IPS DF 6.9 (cell line): ENCODE data around the gene TIPIN.
"Not testable (repeated sequence)": the region's sequence is repeated elsewhere in the genome, so short reads cannot be mapped to it uniquely, and the experiment has no call there.

Experiments used
- DNase-seq: peaks from one replicate; pipeline ENCODE4 v3.0.0-alpha.2; 2013; ENCODE audit warnings: low read depth, low spot score
- H3K27ac ChIP-seq: one replicate; pipeline ENCODE4 v1.5.1; 2013; ENCODE audit warnings: low read length, control low read depth
- H3K27me3 ChIP-seq: 2 replicates; pipeline ENCODE4 v1.6.1; 2013; ENCODE audit warnings: mild to moderate bottlenecking, low read length; ENCODE audit not compliant: control insufficient read depth, insufficient read depth
- H3K36me3 ChIP-seq: 2 replicates; pipeline ENCODE4 v1.6.1; 2013; ENCODE audit warnings: low read length; ENCODE audit not compliant: control insufficient read depth, insufficient read depth
- H3K4me1 ChIP-seq: 2 replicates; pipeline ENCODE4 v1.6.1; 2013; ENCODE audit warnings: low read length; ENCODE audit not compliant: control insufficient read depth, insufficient read depth
- H3K4me3 ChIP-seq: 2 replicates; pipeline ENCODE4 v1.5.1; 2013; ENCODE audit warnings: mild to moderate bottlenecking, low read length
- H3K9me3 ChIP-seq: 2 replicates; pipeline ENCODE4 v1.6.1; 2013; ENCODE audit warnings: low read length, inconsistent platforms; ENCODE audit not compliant: control insufficient read depth, insufficient read depth
- WGBS: extraction: QIAGEN DNeasy Blood & Tissue Kit; methylation state at CpG from one replicate; pipeline ENCODE4 v1.1.7; 2013; ENCODE audit warnings: mixed read lengths, missing lambda C conversion rate; ENCODE audit not compliant: insufficient read length, insufficient coverage; 5-methylcytosine and 5-hydroxymethylcytosine counted together

Gene TIPIN

GRCh38 chr15:66356077-66356358 lies 467 bp downstream of the TIPIN start:
- no peak for DNase-seq
- Histone ChIP-seq H3K27ac (no peak overlapping the region), H3K9me3 (no peaks in the 10 kb centered on the region), H3K4me3 (peak overlapping the region; percentile 68; the same call in 1 of the 2 replicates), H3K4me1 (no peaks in the 10 kb centered on the region), H3K27me3 (no peaks in the 10 kb centered on the region), H3K36me3 (no peaks in the 10 kb centered on the region; the same call in 1 of the 2 replicates)
- WGBS = no CpG with 5 or more reads among the region's 12 CpGs

GRCh38 chr15:66348530-66348929 lies 8.0 kb downstream of the TIPIN start:
- not testable (repeated sequence) for H3K27me3 ChIP-seq, H3K4me3 ChIP-seq

GRCh38 chr15:66328771-66329170 lies 27.7 kb downstream of the TIPIN start:
- Histone ChIP-seq H3K36me3 (peaks cover 7% of the 10 kb centered on the region), H3K4me1 (no peaks in the 10 kb centered on the region), H3K27me3 (no peaks in the 10 kb centered on the region), H3K4me3 (no peak overlapping the region), H3K27ac (no peak overlapping the region), H3K9me3 (no peaks in the 10 kb centered on the region)
- no peak for DNase-seq
- no CpG with 5 or more reads among the region's 14 CpGs for WGBS

More at GRCh38 chr15:66348530-66348929, 8.0 kb downstream of the TIPIN start:
- not testable (repeated sequence) for H3K27ac ChIP-seq, H3K4me1 ChIP-seq, H3K36me3 ChIP-seq, DNase-seq, H3K9me3 ChIP-seq
- WGBS = no CpG with 5 or more reads among the region's 5 CpGs

GRCh38 chr15:66327736-66328135 lies 28.7 kb downstream of the TIPIN start:
- peaks cover 7% of the 10 kb centered on the region for H3K36me3 ChIP-seq
- no peaks in the 10 kb centered on the region for H3K27me3 ChIP-seq
- no CpG with 5 or more reads among the region's 4 CpGs for WGBS
- no peak for DNase-seq
- no peak overlapping the region for H3K27ac ChIP-seq
- H3K9me3 ChIP-seq = no peaks in the 10 kb centered on the region
- H3K4me3 ChIP-seq = no peak overlapping the region
- H3K4me1 ChIP-seq = no peaks in the 10 kb centered on the region

GRCh38 chr15:66326051-66326450 lies 30.4 kb downstream of the TIPIN start:
- no CpG with 5 or more reads among the region's 11 CpGs for WGBS
- DNase-seq = no peak
- H3K27ac ChIP-seq = no peak overlapping the region
- H3K4me1 ChIP-seq = no peaks in the 10 kb centered on the region
- no peaks in the 10 kb centered on the region for H3K9me3 ChIP-seq
- H3K4me3 ChIP-seq = no peak overlapping the region
- H3K27me3 ChIP-seq = no peaks in the 10 kb centered on the region
- H3K36me3 ChIP-seq = peaks cover 7% of the 10 kb centered on the region

DNA sequence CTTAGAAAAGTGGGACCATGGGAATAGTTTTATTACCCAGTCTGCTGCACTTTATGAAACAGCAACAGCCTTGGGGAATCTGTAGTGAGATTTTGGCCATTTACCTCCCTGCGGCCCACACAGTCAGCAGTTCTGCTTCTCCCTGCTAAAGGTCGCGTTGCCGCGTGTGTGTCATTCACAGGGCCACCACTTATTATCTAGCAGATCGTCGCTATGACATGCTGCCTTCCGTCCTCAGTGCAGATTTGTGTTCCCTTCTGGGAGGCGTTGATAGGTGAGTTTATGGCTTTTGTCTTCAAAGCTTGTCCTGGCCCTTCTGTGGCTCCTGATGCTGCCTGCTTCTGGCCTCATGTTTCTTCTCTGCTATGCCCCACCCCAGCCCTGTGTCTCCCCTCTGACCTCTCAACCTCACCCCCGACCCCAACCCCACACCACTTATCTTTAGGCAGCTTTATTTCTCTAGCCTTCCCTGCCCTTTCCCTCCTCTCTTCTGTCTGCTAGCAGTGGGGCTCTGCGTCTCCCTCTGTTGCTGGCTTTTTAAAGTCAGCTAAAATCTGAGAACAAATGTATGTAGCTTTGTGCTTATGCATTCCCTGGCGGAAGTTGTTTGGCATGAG lies 33.1 kb downstream of the TIPIN start:
- WGBS = no CpG with 5 or more reads among the region's 12 CpGs
- no peak overlapping the region for H3K27ac ChIP-seq
- H3K36me3 ChIP-seq = peaks cover 4% of the 10 kb centered on the region; the same call in 1 of the 2 replicates
- no peak overlapping the region for H3K4me3 ChIP-seq
- H3K4me1 ChIP-seq = no peaks in the 10 kb centered on the region
- no peaks in the 10 kb centered on the region for H3K9me3 ChIP-seq
- no peaks in the 10 kb centered on the region for H3K27me3 ChIP-seq
- DNase-seq = no peak

GRCh38 chr15:66312144-66312543 lies 44.3 kb downstream of the TIPIN start:
- H3K9me3 ChIP-seq = no peaks in the 10 kb centered on the region
- no peak overlapping the region for H3K4me3 ChIP-seq
- DNase-seq = no peak
- H3K27ac ChIP-seq = no peak overlapping the region
- H3K36me3 ChIP-seq = peaks cover 13% of the 10 kb centered on the region; the same call in 1 of the 2 replicates
- no peaks in the 10 kb centered on the region for H3K27me3 ChIP-seq
- WGBS = no CpG with 5 or more reads among the region's 2 CpGs
- H3K4me1 ChIP-seq = no peaks in the 10 kb centered on the region

GRCh38 chr15:66310786-66311185 lies 45.7 kb downstream of the TIPIN start:
- H3K27ac ChIP-seq = no peak overlapping the region
- H3K4me3 ChIP-seq = no peak overlapping the region
- no peaks in the 10 kb centered on the region for H3K27me3 ChIP-seq
- H3K36me3 ChIP-seq = peaks cover 13% of the 10 kb centered on the region; the same call in 1 of the 2 replicates
- no peak for DNase-seq
- H3K9me3 ChIP-seq = no peaks in the 10 kb centered on the region
- WGBS = no CpG with 5 or more reads among the region's 2 CpGs
- no peaks in the 10 kb centered on the region for H3K4me1 ChIP-seq

DNA sequence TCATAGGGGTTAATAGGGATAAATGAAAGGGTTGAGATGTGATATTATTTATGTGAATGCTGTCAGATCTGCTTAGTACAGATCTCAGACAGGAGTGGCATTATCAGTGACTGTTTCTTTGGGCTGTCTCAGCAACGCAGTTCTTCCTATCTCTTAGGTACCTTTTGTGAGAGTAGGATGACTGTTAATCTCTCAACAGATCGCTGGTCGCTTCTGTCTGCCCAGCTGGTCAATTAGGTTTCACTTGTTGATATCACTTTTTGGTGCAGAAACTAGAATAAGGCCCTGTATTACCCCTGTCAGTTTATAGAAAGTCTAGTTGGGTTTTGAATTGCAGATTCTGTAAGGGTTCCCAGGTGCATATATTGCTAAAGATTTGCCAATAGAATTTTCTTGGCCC lies 46.7 kb downstream of the TIPIN start:
- DNase-seq = no peak
- Histone ChIP-seq H3K27me3 (no peaks in the 10 kb centered on the region), H3K9me3 (no peaks in the 10 kb centered on the region), H3K36me3 (peaks cover 9% of the 10 kb centered on the region; the same call in 1 of the 2 replicates), H3K27ac (no peak overlapping the region), H3K4me3 (no peak overlapping the region), H3K4me1 (no peaks in the 10 kb centered on the region)
- no CpG with 5 or more reads among the region's 3 CpGs for WGBS

DNA sequence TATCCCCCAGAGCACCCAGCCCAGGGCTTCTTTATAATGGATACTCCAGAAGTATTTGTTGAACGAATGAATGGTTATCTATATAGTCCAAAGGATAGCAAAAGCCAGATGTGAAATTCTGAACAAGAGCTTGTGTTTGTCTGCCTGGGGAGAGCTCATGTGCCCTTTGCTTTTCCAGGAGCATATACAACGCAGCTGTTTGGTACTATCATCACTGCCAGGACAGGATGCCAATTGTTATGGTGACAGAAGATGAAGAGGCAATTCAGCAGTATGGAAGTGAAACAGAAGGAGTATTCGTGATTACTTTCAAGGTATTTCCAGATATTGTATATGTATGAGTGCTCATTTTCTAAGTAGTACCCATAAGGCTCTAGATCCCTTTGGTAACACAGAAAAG lies 48.0 kb downstream of the TIPIN start:
- WGBS = no CpG with 5 or more reads among the region's 3 CpGs
- Histone ChIP-seq H3K27ac (no peak overlapping the region), H3K36me3 (peaks cover 8% of the 10 kb centered on the region; the same call in 1 of the 2 replicates)

DNA sequence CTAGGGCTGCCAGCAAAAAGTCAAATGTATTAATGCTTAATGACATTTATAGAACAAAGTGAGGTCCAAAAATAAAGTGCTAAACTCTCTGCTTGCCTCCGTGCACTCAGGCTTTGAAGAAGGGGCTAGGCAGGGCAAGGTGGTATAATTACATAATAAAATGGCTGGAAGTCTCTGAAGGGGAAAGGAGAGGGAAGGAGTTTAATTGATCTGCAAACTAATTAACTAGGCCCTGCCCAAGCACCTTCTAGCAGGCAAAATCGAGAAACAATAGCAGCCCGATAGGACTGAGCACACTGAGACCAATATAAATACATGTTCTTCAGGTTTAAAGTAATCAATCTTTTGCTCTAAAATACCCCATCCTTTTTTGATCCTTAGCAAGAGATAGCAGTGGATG lies 50.1 kb downstream of the TIPIN start:
- H3K36me3 ChIP-seq = peaks cover 3% of the 10 kb centered on the region; the same call in 1 of the 2 replicates
- no peaks in the 10 kb centered on the region for H3K4me1 ChIP-seq
- no peaks in the 10 kb centered on the region for H3K27me3 ChIP-seq
- no CpG with 5 or more reads among the region's 3 CpGs for WGBS
- no peaks in the 10 kb centered on the region for H3K9me3 ChIP-seq
- no peak overlapping the region for H3K27ac ChIP-seq
- no peak for DNase-seq
- no peak overlapping the region for H3K4me3 ChIP-seq

More for the DNA sequence above, 48.0 kb downstream of the TIPIN start:
- no peaks in the 10 kb centered on the region for H3K4me1 ChIP-seq
- H3K27me3 ChIP-seq = no peaks in the 10 kb centered on the region
- H3K9me3 ChIP-seq = no peaks in the 10 kb centered on the region
- no peak for DNase-seq
- no peak overlapping the region for H3K4me3 ChIP-seq
